CD4-positive, alpha-beta T cell treated with Interleukin-4 for 1 hour (primary cell): ENCODE results near the gene PRKCQ.
"Not testable (repeated sequence)": the region's sequence is repeated elsewhere in the genome, so short reads cannot be mapped to it uniquely, and the experiment has no call there.

ENCODE experiments used
- DNase-seq, 2 donors: peaks; one replicate each; pipeline ENCODE4 v3.0.0-alpha.2; 2020 to 2022

Gene PRKCQ

DNA sequence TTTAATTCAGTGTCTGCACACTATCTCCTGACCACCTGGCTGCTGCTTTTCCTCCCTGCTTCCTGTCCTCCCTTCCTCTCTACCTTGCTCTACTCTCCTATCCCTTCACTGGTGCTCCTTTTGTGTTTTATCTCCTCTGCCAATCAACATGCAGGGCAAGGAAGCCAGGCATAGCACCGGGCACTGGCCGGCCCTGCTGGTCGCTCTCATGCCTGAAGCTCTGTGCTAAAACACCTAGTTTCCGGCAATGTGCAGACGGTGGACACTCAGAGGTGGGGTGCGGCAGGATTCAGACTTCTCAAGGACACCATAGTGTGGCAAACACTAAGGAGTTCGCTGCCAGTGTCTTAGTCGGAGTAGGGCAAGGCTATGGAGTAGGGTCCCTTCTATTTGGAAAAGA, 177.1 kb downstream of the PRKCQ start:
- DNase-seq, result no peak

DNA sequence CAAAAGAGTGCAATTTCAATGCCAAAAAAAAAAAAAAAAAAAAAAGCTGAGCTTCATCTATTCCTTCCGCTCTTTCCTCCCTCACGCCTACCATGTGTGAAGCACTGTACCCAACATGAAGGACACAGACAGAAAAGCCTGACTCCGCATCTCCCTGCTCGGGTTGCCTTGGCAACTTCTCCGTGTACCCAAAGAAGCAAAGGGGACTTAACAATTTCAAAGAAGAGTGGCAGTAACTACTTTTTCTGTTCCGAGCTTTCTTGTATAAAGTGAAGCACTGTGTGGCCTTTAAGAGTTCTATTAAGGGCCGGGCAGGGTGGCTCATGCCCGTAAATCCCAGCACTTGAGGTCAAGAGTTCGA, 177.7 kb downstream of the PRKCQ start:
- no peak for DNase-seq

DNA sequence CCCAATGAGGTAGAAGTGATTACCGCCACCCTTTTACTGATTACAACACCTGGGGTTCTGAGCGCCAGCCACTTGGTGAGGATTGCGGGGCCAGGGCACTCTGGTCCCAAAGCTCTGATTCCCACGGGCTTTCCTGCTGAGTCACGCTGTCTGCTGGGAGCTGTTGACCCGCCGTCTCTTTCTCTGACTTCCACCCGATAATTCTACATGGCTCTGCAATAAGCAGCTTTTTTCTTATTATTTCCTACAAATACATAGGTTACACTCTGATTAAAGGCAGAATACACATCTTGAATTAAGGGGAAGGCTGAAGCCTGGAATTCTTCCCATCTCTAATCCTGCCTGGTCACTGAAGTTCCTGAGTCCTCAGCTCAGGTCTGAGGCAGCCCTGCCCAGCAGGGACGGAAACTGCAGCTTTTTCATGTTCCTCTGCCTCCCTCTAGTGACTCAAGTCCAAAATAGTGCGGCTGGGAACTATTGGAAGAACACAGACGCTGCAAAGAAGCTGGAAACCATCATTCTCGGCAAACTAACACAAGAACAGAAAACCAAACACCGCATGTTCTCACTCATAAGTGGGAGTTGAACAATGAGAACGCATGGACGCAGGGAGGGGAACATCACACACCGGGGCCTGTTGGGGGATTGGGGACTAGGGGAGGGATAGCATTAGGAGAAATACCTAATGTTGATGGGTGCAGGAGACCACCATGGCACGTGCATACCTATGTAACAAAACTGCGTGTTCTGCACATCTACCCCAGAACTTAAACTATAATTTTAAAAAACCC, 178.3 kb downstream of the PRKCQ start:
- DNase-seq, result peak; percentile 75 to 77

DNA sequence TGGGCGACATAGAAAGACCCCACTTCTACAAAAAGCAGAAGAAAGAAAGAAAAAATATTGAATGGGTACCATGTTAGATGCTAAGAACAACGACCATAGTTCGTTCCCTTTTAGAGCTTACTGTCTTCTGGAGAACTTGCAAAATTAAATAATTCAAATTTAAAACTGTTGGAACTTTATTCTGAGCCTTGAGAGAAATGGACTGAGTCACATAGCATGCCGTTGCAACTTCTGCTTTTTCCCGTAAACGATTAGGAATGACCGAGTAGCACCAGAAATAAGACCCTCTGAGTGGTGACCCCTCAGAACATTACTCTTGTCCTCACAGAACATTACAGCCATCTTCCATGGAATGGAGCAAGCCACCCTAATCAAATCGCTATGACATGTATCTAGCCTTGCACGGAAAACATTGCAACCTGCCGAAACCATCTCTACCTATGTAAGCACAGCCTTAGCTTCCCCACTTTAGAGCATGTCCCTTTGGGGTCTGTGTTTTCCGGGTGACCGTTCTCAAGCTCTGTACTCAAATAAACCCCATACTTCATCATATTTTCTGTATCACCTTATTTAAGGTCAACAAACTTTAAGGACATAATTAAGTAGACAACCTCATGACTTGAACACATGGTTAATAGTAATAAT, 179.1 kb downstream of the PRKCQ start:
- DNase-seq, result no peak

DNA sequence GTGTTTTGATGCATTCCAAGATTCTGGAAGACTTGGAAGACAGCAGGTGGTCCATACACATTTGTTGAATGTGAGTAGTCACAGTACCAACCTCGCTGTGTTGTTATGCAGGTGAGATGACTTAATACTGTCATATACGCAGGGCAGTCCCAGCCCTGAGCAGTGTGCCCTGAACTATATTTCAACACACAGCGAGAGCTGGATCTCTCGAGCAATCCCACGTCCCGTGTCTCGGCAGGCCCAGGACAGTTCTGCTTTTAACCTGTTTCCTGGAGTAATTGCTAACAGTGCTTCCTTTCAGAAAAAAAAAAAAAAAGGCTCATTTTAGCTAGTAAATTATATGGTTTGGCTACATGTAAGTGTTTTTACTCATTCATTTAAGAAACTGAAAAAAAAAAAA, 179.7 kb downstream of the PRKCQ start:
- peak in 1 of 2 donors; percentile 34 for DNase-seq

DNA sequence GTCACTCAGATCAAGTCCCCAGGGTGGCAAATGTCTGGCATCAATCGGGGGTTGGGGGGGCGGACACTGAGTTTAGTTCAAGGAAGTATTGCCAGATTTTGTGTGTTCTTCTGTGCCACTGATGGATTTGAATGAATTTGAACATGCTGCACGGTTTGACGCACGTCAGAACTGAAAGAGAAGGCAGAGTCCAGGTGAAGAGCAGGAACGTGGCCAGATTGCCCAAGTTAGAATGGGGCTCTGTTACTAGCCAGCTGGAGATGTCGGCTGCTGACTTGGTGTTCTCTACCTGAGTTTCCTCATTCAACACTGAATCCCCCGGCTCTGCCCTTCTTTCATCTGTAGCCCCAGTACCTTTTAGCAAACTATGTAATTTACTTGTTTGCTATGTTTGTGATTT, 180.2 kb downstream of the PRKCQ start:
- DNase-seq, result no peak

DNA sequence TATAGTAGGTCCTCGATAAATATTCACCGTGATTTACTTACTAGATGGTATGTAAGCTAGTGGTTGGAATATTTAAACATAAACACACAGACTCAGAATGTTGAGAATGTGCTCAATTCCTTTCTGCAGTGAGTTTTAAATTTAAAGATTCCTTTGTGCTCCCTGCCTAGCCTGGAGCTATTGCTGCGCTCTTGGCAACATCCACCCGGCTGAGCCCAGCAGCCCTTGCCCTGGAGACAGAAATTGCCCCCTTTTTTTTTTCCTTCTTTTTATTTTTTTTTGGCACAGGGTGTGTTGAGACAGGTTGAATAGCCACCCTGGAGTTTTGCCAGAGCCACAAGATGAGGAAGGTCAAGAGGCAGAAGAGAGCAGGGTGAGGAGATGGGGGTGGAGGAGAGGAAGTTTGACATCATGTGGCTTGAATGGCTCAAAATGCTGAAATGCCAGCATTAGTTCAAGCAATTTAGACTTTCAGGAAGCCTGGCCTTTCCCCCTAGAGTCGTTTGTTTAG, 180.8 kb downstream of the PRKCQ start:
- DNase-seq, result peak in 1 of 2 donors; percentile 39

DNA sequence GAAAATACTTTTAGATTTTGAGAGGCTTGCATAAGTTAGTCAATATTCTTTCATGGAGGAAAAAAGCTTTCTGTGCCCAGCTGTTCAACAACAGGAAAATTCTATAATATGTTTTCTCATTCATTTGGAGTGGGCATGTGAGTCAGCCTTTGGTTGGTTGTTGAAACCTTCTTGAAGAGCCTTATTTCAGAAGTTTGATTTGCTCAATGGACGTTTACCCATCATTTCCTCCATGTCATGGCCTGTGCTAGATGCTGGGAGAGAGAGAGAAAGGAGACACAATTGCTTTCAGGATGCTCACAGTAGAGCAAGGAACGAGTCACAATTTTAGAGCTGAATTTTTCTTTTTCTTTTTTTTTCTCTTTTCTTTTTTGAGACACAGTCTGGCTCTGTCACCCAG, 181.7 kb downstream of the PRKCQ start:
- no peak for DNase-seq

DNA sequence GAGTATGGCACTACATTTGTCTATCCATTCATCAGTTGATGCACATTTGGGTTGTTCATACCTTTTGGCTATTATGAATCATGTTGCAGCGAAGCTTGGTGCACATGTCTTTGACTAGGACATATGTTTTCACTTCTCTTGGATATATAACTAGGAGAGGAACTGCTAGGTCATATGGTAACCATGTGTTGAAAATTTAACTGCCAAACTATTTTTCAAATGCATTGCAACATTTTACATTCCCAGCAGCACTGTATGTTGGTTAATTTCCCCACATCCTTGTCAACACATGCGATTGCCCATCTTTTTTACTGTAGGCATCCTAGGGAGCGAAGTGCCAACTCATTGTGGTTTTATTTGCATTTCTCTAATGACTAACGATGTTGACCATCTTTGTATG, 183.4 kb downstream of the PRKCQ start:
- DNase-seq, result peak in 1 of 2 donors; percentile 45

DNA sequence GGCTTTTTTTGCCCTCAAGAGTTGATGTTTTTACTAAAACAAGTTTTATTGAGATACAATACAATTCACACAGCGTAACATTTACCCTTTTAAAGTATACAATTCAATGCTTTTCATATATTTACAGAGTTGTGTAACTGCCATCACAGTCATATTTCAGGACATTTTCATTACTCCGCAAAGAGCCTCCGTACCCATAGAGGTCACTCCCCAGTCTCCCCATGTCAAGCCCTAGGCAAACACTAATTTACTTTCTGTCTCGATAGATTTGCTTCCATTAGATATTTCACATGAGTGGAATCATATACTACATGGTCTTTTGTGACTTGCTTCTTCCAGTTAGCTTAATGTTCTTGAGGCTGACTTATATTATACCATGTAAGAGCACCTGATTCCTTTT, 183.8 kb downstream of the PRKCQ start:
- no peak for DNase-seq

DNA sequence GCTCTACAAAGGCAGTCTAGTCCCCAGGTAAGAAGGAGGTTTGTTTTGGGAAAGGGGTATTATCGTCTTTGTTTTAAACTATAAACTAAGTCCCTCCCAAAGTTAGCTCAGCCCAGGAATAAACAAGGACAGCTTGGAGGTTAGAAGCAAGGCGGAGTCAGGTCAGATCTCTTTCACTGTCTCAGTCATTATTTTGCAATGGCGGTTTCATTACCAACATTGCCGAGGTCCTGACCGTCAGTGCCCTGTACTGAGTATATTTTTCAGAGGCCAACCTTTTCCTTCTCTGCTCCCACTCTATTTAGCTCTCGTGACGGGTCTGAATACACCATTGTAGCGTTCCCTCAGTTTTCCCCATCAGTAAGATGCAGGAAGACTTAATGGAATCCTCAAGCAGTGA, 184.5 kb downstream of the PRKCQ start:
- DNase-seq, result no peak

DNA sequence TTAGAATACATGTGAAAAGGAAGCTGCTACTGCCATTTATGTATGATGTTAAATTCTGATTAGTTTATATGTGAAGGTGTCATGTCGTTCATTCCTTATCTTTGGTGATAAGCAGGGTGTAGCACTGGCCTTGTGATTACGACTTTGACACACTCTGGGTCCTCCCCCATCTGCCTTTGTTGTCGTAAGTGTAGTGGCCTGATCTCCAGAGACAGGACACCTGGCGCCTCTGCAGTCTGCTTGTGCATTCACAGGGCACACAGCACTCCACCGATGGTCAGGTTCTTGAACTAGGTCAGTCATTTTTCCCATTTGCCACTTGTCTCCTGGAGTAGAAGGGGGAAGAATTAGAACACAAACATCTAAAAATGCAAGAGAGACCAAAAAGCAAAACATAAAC, 186.0 kb downstream of the PRKCQ start:
- DNase-seq, result no peak

DNA sequence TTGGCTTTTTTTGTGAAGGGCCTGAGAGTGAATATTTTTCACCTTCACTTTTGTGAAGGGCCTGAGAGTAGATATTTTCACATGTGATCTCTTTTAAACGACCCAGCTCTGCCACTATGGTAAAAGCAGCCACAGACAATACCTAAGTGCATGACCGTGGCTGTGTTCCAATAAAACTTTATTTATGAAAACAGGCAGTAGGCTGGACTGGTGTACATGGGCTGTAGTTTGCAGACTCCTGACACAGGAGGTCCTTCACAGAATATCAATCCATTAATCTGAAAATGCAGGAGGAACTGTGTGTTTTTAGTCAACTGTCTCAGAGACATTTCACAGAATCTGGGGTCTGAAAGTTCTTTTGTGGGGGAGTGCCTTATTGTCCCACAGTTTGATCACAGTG, 186.9 kb downstream of the PRKCQ start:
- DNase-seq, result no peak

DNA sequence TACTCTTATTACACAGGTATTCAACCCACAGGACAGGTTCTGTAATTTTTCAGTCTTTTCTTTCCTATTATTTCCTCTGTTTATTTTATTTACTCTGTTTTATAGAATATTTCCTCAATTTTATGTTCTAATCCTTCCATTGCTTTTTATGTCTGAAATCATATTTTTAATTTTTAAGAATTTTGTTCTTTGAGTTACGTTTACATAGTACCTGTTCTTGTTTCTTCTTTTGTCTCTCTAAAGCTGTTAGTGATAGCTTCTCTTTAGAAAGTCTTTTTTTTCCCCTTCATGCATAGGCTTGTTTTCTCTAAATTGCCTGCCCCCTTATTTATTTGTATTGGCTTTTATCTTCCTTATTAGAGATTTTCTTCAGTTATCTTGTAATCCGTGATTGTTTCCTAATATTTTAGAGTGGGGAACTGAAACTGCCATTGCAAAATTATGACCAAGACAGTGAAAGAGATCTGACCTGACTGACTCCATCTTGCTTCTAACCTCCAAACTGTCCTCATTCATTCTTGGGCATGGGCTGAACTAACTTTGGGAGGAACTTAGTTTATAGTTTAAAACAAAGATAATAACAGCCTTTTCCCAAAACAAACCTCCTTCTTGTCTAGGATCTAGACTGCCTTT, 189.7 kb downstream of the PRKCQ start:
- DNase-seq, result no peak

DNA sequence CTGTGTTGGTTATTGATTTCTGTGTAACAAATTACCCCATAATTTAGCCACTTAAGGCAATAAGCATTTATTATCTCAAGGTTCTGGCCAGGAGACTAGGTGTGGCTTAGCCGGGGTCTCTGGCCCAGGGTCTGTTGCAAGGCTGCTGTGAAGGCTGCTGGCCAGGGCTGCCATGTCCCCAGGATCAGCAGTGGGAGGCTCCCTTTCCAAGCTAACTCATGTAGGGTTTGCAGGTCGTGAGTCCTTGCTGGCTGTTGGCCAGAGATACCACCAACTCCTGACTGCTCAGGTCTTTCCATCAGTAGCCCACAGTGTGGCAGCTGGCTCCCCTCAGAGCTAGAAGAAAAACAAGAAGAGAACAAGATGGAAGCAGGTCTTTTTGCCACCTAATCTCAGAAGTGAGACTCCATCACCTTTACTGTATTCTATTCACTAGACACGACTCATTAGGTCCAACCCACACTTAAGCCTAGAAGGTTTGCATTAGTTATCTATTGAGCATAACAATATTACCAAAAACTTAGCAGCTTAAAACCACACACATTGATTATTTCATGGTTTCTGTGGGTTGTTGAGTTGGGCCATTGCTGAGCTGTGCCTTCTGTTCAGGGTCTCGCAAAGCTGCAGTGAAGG, 191.7 kb downstream of the PRKCQ start:
- DNase-seq, result no peak

DNA sequence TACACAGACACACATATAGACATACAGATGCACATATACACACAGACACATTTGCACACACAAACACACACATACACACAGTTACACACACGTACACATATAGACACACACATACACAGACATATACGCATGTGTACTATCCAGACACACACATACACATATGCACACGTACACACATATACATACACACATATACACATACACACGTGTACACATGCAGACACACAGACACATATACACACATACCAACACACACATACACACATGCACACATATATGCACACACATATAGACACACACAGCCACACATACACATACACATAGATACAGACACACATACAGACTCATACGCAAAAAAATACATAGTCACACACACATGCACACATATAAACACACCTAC, 193.1 kb downstream of the PRKCQ start:
- no peak for DNase-seq

DNA sequence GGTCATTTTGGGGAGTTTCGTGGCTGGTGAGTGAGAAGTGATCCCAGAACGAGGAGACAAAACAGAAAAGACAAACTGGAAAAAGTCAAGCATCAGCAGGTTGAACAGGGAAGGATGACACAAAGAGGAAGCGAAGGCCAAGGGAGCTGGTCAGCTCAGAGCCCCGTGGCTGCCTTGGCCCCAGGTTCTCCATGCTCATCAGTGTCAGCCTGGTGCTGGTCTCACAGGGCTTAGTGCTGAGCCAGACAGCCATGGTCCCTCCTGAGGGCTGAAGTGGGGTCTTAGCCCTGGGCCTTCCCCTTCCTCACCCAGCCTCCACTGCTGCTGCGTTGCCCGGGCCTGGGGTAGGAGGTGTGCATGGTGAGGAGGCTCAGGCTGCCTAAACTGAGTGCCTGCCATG, 193.7 kb downstream of the PRKCQ start:
- no peak for DNase-seq

DNA sequence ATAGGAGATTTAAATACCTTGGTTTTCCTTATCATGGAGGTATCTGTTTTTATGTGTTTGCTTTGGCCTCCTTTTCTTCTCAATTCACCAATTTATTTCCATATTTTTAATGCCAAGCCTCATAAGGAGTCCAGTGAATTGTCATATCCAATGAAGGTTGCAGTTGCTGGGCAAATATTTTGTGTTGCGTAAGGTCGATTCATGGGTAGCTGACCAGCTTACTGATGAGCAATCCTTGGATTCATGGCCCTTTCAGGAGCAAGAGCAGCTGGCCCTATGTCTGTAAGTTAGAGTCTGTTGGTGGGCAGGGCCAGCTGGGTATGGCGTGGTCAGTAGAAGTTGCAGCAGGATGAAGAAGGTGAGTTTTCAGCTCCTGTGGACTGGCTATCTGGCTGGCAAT, 194.4 kb downstream of the PRKCQ start:
- DNase-seq, result no peak

DNA sequence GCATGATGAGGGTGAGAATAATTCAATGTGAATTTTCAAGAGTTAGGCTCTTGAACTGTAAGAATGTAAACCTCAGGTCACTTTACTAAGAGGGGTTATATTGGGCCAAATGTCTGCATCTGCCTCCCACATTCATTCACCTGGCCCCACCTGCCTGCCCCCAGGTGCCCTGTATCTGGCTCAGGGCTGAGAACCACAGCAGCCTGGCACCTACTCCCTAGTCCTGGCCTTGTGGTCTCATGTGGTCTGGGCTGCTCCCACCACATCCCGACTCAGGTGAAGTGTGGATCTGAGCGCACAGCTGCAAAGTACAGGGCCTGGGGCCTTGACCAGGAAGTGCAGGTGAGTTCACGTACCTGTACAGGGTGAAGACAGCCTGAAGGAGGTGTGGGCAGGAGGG, 195.2 kb downstream of the PRKCQ start:
- no peak for DNase-seq

DNA sequence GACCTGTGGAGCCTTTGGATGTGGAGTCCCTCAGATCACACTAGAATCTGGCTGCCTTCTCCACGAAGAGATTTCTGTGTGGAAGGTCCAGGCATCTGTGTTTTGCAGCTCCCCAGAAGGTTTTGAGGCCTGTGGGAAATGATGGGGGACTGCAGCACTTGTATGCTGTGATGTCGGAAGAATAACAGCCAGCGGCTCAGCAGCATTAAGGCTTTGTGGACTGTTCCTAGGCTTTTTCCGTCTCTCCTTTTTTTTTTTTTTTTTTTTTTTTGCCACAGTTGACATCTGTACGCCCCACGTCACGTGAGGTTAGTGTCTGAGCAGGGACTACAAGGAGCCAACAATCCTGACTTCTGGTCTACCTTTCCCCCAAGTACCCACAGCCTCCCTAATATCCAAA, 196.0 kb downstream of the PRKCQ start:
- no peak for DNase-seq

DNA sequence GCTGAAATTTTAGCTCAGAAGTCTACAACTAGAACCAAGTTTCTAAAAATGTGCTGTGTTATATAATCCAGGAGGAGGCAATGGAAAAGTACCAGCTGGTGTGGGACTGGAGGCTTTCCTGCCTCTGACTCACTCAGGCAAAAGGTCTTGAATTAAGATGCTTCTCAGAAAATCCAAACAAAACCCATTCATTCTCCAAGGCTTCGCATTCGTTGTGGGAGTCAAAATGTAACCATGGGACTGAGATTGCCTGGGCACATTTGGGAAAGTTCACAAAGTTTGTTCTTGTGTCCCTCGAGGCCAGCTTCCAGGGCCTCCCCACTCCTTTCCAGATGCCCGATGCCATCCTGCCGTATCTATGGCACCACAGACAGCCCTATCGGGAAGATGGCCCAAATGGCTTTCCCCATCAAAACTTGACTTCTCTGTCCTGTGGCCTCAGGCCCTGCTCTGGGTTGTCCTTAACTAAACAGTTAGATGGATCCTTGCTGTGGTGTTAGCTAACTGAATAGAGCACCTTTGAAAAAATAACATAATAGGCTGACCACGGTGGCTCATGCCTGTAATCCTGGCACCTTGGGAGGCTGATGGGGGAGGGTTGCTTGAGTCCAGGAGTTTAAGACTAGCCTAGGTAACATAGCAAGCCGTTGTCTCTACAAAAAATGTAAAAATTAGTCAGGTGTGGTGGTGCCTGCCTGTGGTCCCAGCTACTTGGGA, 196.8 kb downstream of the PRKCQ start:
- DNase-seq, result no peak

DNA sequence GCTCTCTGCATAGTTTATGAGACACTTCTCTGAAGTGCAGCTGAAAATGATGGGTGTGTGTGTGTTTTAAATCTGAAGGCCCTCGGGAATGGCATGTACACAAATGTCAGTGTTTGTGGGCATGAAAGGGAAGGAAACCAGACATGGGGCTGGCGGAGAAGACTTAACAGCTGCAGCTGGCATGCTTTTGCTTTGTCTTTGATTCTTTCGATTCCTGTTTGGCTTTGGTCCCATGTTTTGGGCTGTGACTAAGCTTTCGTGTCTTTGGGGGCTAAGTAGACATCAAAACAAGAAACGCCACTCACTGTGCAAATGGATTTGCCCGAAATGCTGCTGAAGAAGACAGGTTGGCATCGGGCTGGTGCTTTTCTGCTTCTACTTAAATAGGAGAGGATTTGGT, 198.0 kb downstream of the PRKCQ start:
- peak; percentile 6 to 34 for DNase-seq

DNA sequence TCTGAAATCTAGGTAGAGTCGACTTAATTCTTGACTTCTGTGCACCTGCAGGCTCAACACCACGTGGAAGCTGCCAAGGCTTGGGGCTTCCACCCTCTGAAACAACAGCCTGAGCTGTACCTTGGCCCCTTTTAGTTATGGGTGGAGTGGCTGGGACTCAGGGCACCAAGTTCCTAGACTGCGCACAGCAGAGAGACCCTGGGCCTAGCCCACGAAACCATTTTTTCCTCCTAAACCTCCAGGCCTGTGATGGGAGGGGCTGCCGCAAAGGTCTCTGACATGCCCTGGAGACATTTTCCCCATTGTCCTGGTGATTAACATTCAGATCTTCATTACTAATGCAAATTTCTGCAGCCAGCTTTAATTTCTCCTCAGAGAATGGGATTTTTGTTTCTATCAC, 199.6 kb downstream of the PRKCQ start:
- not testable (repeated sequence) for DNase-seq
